IPS-15b (cell line): ENCODE data around the gene TPM4.

ENCODE experiments used
- H3K27me3 ChIP-seq: one replicate; pipeline ENCODE4 v1.6.1; 2013; ENCODE audit warnings: low read length; ENCODE audit not compliant: control insufficient read depth, insufficient read depth
- H3K36me3 ChIP-seq: one replicate; pipeline ENCODE4 v1.6.1; 2013; ENCODE audit warnings: low read length; ENCODE audit not compliant: control insufficient read depth, insufficient read depth
- H3K4me1 ChIP-seq: one replicate; pipeline ENCODE4 v1.6.1; 2013; ENCODE audit warnings: mild to moderate bottlenecking, low read length; ENCODE audit not compliant: control insufficient read depth, insufficient read depth
- H3K4me3 ChIP-seq: one replicate; pipeline ENCODE4 v1.5.1; 2013; ENCODE audit warnings: low read depth, low read length
- H3K9ac ChIP-seq: one replicate; pipeline ENCODE4 v1.6.1; 2013; ENCODE audit warnings: low read depth, mild to moderate bottlenecking, low read length
- H3K9me3 ChIP-seq: one replicate; pipeline ENCODE4 v1.6.1; 2013; ENCODE audit warnings: mild to moderate bottlenecking, low read length; ENCODE audit not compliant: control insufficient read depth, insufficient read depth

TPM4 gene

GRCh38 chr19:16066611-16067104 lies 9.6 kb upstream of the TPM4 start:
- H3K4me1 ChIP-seq: peaks cover 7% of the 10 kb centered on the region
- no peaks in the 10 kb centered on the region for H3K36me3 ChIP-seq
- no peak overlapping the region for H3K9ac ChIP-seq
- no peaks in the 10 kb centered on the region for H3K27me3 ChIP-seq
- H3K9me3 ChIP-seq: no peaks in the 10 kb centered on the region
- no peak overlapping the region for H3K4me3 ChIP-seq

- Histone ChIP-seq H3K4me3 (no peak overlapping the region), H3K9me3 (no peaks in the 10 kb centered on the region), H3K36me3 (no peaks in the 10 kb centered on the region), H3K9ac (no peak overlapping the region), H3K4me1 (peaks cover 7% of the 10 kb centered on the region), H3K27me3 (no peaks in the 10 kb centered on the region)
Observed at GRCh38 chr19:16067205-16067938, 8.9 kb upstream of the TPM4 start.

DNA sequence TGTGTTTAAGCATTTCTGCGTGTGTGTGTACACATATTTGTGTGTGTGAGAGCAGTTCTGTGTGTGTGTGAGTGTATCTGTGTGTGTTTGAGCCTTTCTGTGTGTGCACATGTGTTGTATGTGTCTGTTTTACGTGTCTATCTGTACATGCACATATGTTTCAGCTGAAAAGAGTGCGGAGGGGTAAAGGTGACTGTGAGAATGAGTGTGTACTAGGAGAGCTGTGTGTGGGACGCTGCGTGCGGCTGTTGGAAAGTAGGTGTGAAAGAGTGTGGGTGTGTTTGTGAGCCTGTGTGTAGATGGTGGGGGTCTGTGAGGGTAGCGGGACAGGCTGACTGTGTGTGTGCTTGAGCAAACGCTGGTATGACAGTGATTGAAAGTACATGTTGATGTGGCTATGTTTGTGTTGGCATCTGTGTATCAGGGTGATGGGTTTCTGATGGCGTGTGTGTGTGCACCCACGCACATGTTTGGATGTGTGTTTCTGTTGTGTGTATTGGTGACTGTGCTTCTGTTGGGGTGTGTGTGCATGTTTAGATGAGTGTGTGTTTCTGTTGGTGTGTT lies 7.5 kb upstream of the TPM4 start:
- no peak overlapping the region for H3K9ac ChIP-seq
- H3K9me3 ChIP-seq: no peaks in the 10 kb centered on the region
- no peak overlapping the region for H3K4me3 ChIP-seq
- H3K36me3 ChIP-seq: no peaks in the 10 kb centered on the region
- peaks cover 7% of the 10 kb centered on the region for H3K4me1 ChIP-seq
- H3K27me3 ChIP-seq: no peaks in the 10 kb centered on the region

GRCh38 chr19:16069813-16070365 lies 6.4 kb upstream of the TPM4 start:
- Histone ChIP-seq H3K36me3 (no peaks in the 10 kb centered on the region), H3K9me3 (no peaks in the 10 kb centered on the region)

GRCh38 chr19:16070366-16070990 lies 5.8 kb upstream of the TPM4 start:
- Histone ChIP-seq H3K9me3 (no peaks in the 10 kb centered on the region), H3K36me3 (no peaks in the 10 kb centered on the region), H3K4me1 (peaks cover 11% of the 10 kb centered on the region), H3K27me3 (no peaks in the 10 kb centered on the region), H3K9ac (no peak overlapping the region), H3K4me3 (no peak overlapping the region)

More at GRCh38 chr19:16069813-16070365, 6.4 kb upstream of the TPM4 start:
- Histone ChIP-seq H3K4me3 (no peak overlapping the region), H3K4me1 (peaks cover 11% of the 10 kb centered on the region), H3K27me3 (no peaks in the 10 kb centered on the region), H3K9ac (no peak overlapping the region)

DNA sequence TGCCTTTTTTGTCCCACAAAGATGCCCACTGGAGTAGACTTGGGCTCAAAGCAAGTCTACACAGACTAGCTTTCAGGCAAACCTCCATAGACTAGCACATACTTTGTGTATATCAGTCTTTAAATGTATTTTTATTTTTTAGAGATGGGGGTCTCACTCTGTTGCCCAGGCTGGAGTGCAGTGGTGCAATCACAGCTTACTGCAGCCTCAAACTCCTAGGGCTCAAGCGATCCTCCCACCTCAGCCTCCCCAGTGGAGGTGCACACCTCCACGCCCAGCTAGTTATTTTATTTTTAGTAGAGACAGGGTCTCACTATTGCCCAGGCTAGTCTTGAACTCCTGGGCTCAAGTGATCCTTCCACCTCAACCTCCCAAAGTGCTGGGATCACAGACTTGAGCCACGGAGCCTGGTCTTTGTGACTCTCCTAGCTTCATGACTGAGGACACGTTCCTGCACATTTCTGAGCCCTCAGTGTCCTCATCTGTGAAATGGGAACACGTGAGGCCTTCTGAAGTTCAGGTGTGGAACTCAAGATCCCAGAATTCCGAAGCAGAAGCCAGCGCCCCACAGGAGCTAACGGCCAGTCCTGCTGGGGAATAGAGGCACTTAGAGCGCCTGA lies 5.1 kb upstream of the TPM4 start:
- H3K36me3 ChIP-seq: no peaks in the 10 kb centered on the region
- H3K4me3 ChIP-seq: no peak overlapping the region
- no peaks in the 10 kb centered on the region for H3K27me3 ChIP-seq
- no peak overlapping the region for H3K9ac ChIP-seq
- H3K9me3 ChIP-seq: no peaks in the 10 kb centered on the region
- H3K4me1 ChIP-seq: peaks cover 8% of the 10 kb centered on the region

DNA sequence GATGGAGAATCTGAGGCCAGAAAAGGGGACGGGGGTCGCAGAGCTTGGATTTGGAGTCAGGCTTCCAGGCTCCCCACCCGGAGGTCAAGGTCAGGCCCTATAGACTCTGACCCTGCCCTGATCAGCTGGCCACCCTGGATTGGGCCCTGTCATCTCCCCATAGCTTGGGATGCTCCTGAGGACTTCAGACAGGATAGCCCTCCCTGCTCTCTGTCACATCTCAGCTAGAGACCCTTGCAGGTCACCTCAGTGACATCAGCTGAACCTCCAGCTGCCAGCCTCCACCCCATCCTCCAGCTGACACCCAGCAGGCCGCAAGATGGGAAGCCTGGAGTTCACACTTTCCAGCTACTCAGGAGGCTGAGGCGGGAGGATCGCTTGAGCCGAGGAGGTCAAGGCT lies 2.8 kb upstream of the TPM4 start:
- no peaks in the 10 kb centered on the region for H3K36me3 ChIP-seq
- no peak overlapping the region for H3K9ac ChIP-seq
- peaks cover 7% of the 10 kb centered on the region for H3K4me1 ChIP-seq
- no peaks in the 10 kb centered on the region for H3K9me3 ChIP-seq
- no peak overlapping the region for H3K4me3 ChIP-seq
- H3K27me3 ChIP-seq: no peaks in the 10 kb centered on the region

DNA sequence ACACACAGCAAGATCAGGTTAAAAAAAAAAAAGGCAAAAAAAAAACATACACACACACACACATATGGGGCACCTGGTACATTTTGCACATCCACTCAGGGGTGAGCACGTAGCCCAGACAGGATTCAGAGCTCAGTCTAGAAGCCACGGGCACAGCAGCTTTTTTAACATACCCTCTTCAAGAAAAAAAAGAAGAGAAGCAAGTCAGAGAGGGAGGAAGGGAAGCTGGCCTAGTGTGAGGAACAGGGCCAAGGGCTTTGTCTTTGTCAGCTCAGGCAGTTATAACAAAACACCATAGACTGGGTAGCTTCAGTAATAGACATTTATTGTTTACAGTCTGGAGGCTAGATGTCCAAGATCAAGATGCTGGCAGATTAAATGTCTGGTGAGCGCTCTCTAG lies 2.3 kb upstream of the TPM4 start:
- Histone ChIP-seq H3K36me3 (no peaks in the 10 kb centered on the region), H3K9ac (no peak overlapping the region), H3K4me1 (peaks cover 12% of the 10 kb centered on the region), H3K9me3 (no peaks in the 10 kb centered on the region), H3K27me3 (no peaks in the 10 kb centered on the region), H3K4me3 (no peak overlapping the region)

- Histone ChIP-seq H3K9me3 (no peaks in the 10 kb centered on the region), H3K4me3 (no peak overlapping the region), H3K4me1 (peaks cover 17% of the 10 kb centered on the region), H3K9ac (no peak overlapping the region), H3K27me3 (no peaks in the 10 kb centered on the region), H3K36me3 (no peaks in the 10 kb centered on the region)
Observed at GRCh38 chr19:16074488-16075365, 1.6 kb upstream of the TPM4 start.

DNA sequence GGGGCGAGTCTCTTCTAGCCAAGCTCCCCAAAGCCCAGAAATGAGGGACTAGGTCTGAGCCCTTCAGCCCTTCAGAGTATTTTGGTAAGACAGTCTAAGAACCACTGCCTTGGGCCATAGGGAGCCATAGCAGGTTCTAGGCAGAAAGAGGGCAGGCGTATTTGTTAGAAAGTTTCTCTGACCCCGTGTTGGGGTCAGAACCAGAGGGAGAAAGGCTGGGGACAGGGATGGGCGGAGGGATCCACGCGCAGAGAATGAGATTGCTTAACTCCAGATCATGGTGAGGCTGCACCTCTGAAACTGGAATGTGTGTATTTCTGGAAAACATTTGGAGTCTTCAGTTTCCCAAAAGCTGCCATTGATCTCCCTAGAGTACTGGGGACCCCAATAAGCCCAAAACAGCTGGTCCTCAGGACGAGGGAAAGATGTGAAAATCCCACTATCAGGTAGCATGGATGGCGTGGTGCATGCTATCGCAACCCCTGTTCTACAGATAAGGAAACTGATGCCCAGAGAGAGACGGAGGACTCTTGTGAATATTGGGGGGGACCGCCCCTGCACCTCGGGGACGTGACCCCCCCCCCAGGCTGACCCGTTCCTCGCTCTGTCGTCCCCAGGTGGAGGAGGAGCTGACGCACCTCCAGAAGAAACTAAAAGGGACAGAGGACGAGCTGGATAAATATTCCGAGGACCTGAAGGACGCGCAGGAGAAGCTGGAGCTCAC lies 703 bp upstream of the TPM4 start:
- Histone ChIP-seq H3K9ac (peak overlapping the region; percentile 97), H3K4me3 (peak overlapping the region; percentile 67), H3K27me3 (no peaks in the 10 kb centered on the region), H3K4me1 (peaks cover 20% of the 10 kb centered on the region), H3K9me3 (no peaks in the 10 kb centered on the region), H3K36me3 (no peaks in the 10 kb centered on the region)
